Activated T-helper 17 cell treated with anti-CD3 and anti-CD28 coated beads, Interleukin-2, amount 50 U/mL, for 72 hours (primary cell): Measurements from ENCODE around the gene CYFIP1. TPM values are rescaled to one million over a fixed set of nuclear protein-coding genes. Genes with fewer than 3 reads are reported as not detected.
A peak's percentile ranks its signal among the peaks of the same experiment; 100 is the strongest.

Experiments used
- ATAC-seq: fragments of 150-1000 bp; cut with Tn5 transposase; replicated peaks from 2 replicates; pipeline ENCODE4 v1.10.0; 2021; ENCODE audit warnings: mild to moderate bottlenecking, moderate library complexity
- H3K27ac Mint-ChIP-seq: one replicate; pipeline ENCODE4 v1.8.0; 2022; ENCODE audit warnings: mixed read lengths
- H3K27me3 Mint-ChIP-seq: one replicate; pipeline ENCODE4 v1.8.0; 2022; ENCODE audit warnings: mixed read lengths
- H3K36me3 Mint-ChIP-seq: one replicate; pipeline ENCODE4 v1.8.0; 2022; ENCODE audit warnings: low read depth, mild to moderate bottlenecking, mixed read lengths
- H3K4me1 Mint-ChIP-seq: one replicate; pipeline ENCODE4 v1.8.0; 2022; ENCODE audit warnings: mixed read lengths
- H3K4me3 Mint-ChIP-seq: one replicate; pipeline ENCODE4 v1.8.0; 2022; ENCODE audit warnings: mild to moderate bottlenecking, mixed read lengths
- H3K9me3 Mint-ChIP-seq: one replicate; pipeline ENCODE4 v1.8.0; 2022; ENCODE audit warnings: mixed read lengths
- total RNA-seq, 2 donors: library from RNA; stranded (reverse); gene quantifications; one replicate each; pipeline ENCODE4 v1.2.3, GENCODE V29; 2022

CYFIP1 gene
- total RNA-seq, 2 donors from 2014 or later, result 34.3 to 39.5 TPM

GRCh38 chr15:22959321-22960101 lies 20.7 kb downstream of the CYFIP1 start:
- H3K27me3 Mint-ChIP-seq, result no peaks in the 10 kb centered on the region
- H3K9me3 Mint-ChIP-seq, result no peaks in the 10 kb centered on the region
- H3K4me1 Mint-ChIP-seq, result peaks cover 5% of the 10 kb centered on the region
- H3K36me3 Mint-ChIP-seq, result no peaks in the 10 kb centered on the region
- ATAC-seq, result no peak
- H3K4me3 Mint-ChIP-seq, result no peak overlapping the region
- H3K27ac Mint-ChIP-seq, result no peak overlapping the region

GRCh38 chr15:22958487-22959280 lies 21.5 kb downstream of the CYFIP1 start:
- H3K4me3 Mint-ChIP-seq, result no peak overlapping the region
- H3K36me3 Mint-ChIP-seq, result no peaks in the 10 kb centered on the region
- no peaks in the 10 kb centered on the region for H3K9me3 Mint-ChIP-seq
- ATAC-seq, result no peak
- peaks cover 5% of the 10 kb centered on the region for H3K4me1 Mint-ChIP-seq
- no peaks in the 10 kb centered on the region for H3K27me3 Mint-ChIP-seq
- H3K27ac Mint-ChIP-seq, result no peak overlapping the region

- H3K36me3 Mint-ChIP-seq, result no peaks in the 10 kb centered on the region
- H3K4me3 Mint-ChIP-seq, result no peak overlapping the region
- no peak overlapping the region for H3K27ac Mint-ChIP-seq
- ATAC-seq, result no peak
- H3K4me1 Mint-ChIP-seq, result peaks cover 5% of the 10 kb centered on the region
- H3K9me3 Mint-ChIP-seq, result no peaks in the 10 kb centered on the region
- no peaks in the 10 kb centered on the region for H3K27me3 Mint-ChIP-seq
These were observed 23.2 kb downstream of the CYFIP1 start for GRCh38 chr15:22956978-22957260.

GRCh38 chr15:22956257-22956977 lies 23.8 kb downstream of the CYFIP1 start:
- peaks cover 5% of the 10 kb centered on the region for H3K4me1 Mint-ChIP-seq
- no peak for ATAC-seq

GRCh38 chr15:22955544-22956119 lies 24.5 kb downstream of the CYFIP1 start:
- H3K27me3 Mint-ChIP-seq, result no peaks in the 10 kb centered on the region
- no peak overlapping the region for H3K4me3 Mint-ChIP-seq
- peaks cover 5% of the 10 kb centered on the region for H3K4me1 Mint-ChIP-seq
- no peak overlapping the region for H3K27ac Mint-ChIP-seq
- ATAC-seq, result no peak
- H3K36me3 Mint-ChIP-seq, result no peaks in the 10 kb centered on the region
- H3K9me3 Mint-ChIP-seq, result no peaks in the 10 kb centered on the region

More at GRCh38 chr15:22956257-22956977, 23.8 kb downstream of the CYFIP1 start:
- H3K27ac Mint-ChIP-seq, result no peak overlapping the region
- H3K27me3 Mint-ChIP-seq, result no peaks in the 10 kb centered on the region
- no peaks in the 10 kb centered on the region for H3K9me3 Mint-ChIP-seq
- no peaks in the 10 kb centered on the region for H3K36me3 Mint-ChIP-seq
- no peak overlapping the region for H3K4me3 Mint-ChIP-seq

- H3K9me3 Mint-ChIP-seq, result no peaks in the 10 kb centered on the region
- peaks cover 2% of the 10 kb centered on the region for H3K4me1 Mint-ChIP-seq
- H3K27ac Mint-ChIP-seq, result no peak overlapping the region
- H3K36me3 Mint-ChIP-seq, result no peaks in the 10 kb centered on the region
- no peaks in the 10 kb centered on the region for H3K27me3 Mint-ChIP-seq
- no peak for ATAC-seq
- no peak overlapping the region for H3K4me3 Mint-ChIP-seq
These were observed 25.2 kb downstream of the CYFIP1 start for GRCh38 chr15:22954798-22955543.

GRCh38 chr15:22954326-22954725 lies 25.8 kb downstream of the CYFIP1 start:
- no peak overlapping the region for H3K27ac Mint-ChIP-seq
- no peaks in the 10 kb centered on the region for H3K36me3 Mint-ChIP-seq
- no peak for ATAC-seq
- no peaks in the 10 kb centered on the region for H3K4me1 Mint-ChIP-seq
- H3K27me3 Mint-ChIP-seq, result no peaks in the 10 kb centered on the region
- H3K4me3 Mint-ChIP-seq, result no peak overlapping the region
- H3K9me3 Mint-ChIP-seq, result no peaks in the 10 kb centered on the region

- peaks cover 10% of the 10 kb centered on the region for H3K4me1 Mint-ChIP-seq
- H3K27ac Mint-ChIP-seq, result no peak overlapping the region
- H3K4me3 Mint-ChIP-seq, result no peak overlapping the region
- H3K27me3 Mint-ChIP-seq, result no peaks in the 10 kb centered on the region
- no peak for ATAC-seq
- no peaks in the 10 kb centered on the region for H3K9me3 Mint-ChIP-seq
- no peaks in the 10 kb centered on the region for H3K36me3 Mint-ChIP-seq
These were observed 27.2 kb downstream of the CYFIP1 start for GRCh38 chr15:22952796-22953579.

- no peaks in the 10 kb centered on the region for H3K9me3 Mint-ChIP-seq
These were observed 28.5 kb downstream of the CYFIP1 start for GRCh38 chr15:22951381-22952280.

GRCh38 chr15:22951031-22951380 lies 29.2 kb downstream of the CYFIP1 start:
- no peaks in the 10 kb centered on the region for H3K36me3 Mint-ChIP-seq
- H3K27ac Mint-ChIP-seq, result no peak overlapping the region
- no peak for ATAC-seq
- H3K4me1 Mint-ChIP-seq, result peaks cover 17% of the 10 kb centered on the region
- no peaks in the 10 kb centered on the region for H3K27me3 Mint-ChIP-seq
- H3K9me3 Mint-ChIP-seq, result no peaks in the 10 kb centered on the region
- H3K4me3 Mint-ChIP-seq, result no peak overlapping the region

More at GRCh38 chr15:22951381-22952280, 28.5 kb downstream of the CYFIP1 start:
- ATAC-seq, result no peak
- Mint-ChIP-seq H3K27me3 (no peaks in the 10 kb centered on the region), H3K27ac (no peak overlapping the region), H3K4me1 (peaks cover 14% of the 10 kb centered on the region), H3K4me3 (no peak overlapping the region), H3K36me3 (no peaks in the 10 kb centered on the region)

- no peaks in the 10 kb centered on the region for H3K27me3 Mint-ChIP-seq
- peaks cover 3% of the 10 kb centered on the region for H3K36me3 Mint-ChIP-seq
- peaks cover 17% of the 10 kb centered on the region for H3K4me1 Mint-ChIP-seq
- H3K9me3 Mint-ChIP-seq, result no peaks in the 10 kb centered on the region
- ATAC-seq, result no peak
- no peak overlapping the region for H3K27ac Mint-ChIP-seq
- no peak overlapping the region for H3K4me3 Mint-ChIP-seq
These were observed 29.7 kb downstream of the CYFIP1 start for GRCh38 chr15:22950256-22950990.

GRCh38 chr15:22949074-22949547 lies 31.1 kb downstream of the CYFIP1 start:
- Mint-ChIP-seq H3K9me3 (no peaks in the 10 kb centered on the region), H3K36me3 (peaks cover 8% of the 10 kb centered on the region), H3K4me3 (peak overlapping the region; percentile 48), H3K4me1 (peaks cover 17% of the 10 kb centered on the region), H3K27ac (peak overlapping the region; percentile 74), H3K27me3 (no peaks in the 10 kb centered on the region)
- ATAC-seq, result peak; percentile 49
